GM12878 (cell line): ENCODE data around the gene TK1. TPM values are rescaled to one million over a fixed set of nuclear protein-coding genes. Genes with fewer than 3 reads are reported as not detected.
A peak's percentile ranks its signal among the peaks of the same experiment; 100 is the strongest.

ENCODE experiments used
- DPF2 ChIP-seq: fragments of 450-650 bp; IDR thresholded peaks from 2 replicates; pipeline ENCODE4 v1.6.1; 2017; ENCODE audit warnings: mild to moderate bottlenecking
- MEF2B ChIP-seq: fragments of 450-650 bp; IDR thresholded peaks from 2 replicates; pipeline ENCODE4 v1.6.1; 2018; ENCODE audit warnings: mild to moderate bottlenecking, moderate library complexity; ENCODE audit not compliant: partially characterized antibody, poor library complexity, severe bottlenecking
- MTA3 ChIP-seq: IDR thresholded peaks from 2 replicates; pipeline ENCODE4 v1.6.1; 2012; ENCODE audit warnings: low read length, inconsistent platforms, borderline replicate concordance
- PAX8 ChIP-seq: fragments of 450-650 bp; IDR thresholded peaks from 2 replicates; pipeline ENCODE4 v1.6.1; 2017; ENCODE audit warnings: mild to moderate bottlenecking, moderate library complexity
- RB1 ChIP-seq: fragments of 450-650 bp; formaldehyde crosslinking; IDR thresholded peaks from 2 replicates; pipeline ENCODE4 v1.6.1; 2017; ENCODE audit warnings: mild to moderate bottlenecking, borderline replicate concordance
- RELA ChIP-seq: fragments of 450-650 bp; IDR thresholded peaks from 2 replicates; pipeline ENCODE4 v1.8.0; 2014; ENCODE audit warnings: borderline replicate concordance; ENCODE audit not compliant: partially characterized antibody
- REST ChIP-seq: IDR thresholded peaks from 2 replicates; pipeline ENCODE4 v1.6.1; 2012; ENCODE audit warnings: mild to moderate bottlenecking, low read depth, low read length
- TBL1XR1 ChIP-seq: IDR thresholded peaks from 2 replicates; pipeline ENCODE4 v1.6.1; 2012; ENCODE audit warnings: low read depth, low read length, improper control_type of control experiment
- polyA plus RNA-seq, 11 experiments: library from polyadenylated mRNA; depleted of rRNA in 4 of 11; unstranded in 6 of 11; stranded (reverse) in 5 of 11; fragments of >200 nt; fragmentation: Nextera tagmentation in 4 of 11; fragmentation: Illumina TruSeq in 1 of 11; extraction: Ambion mirVana in 4 of 11; extraction: Trizol in 1 of 11; gene quantifications; 1 replicate in 1 of 11; 2 replicates in 10 of 11; pipeline versions ENCODE4 v1.2.1 to v1.2.3, GENCODE V29; 2011 to 2016; ENCODE audit warnings: inconsistent platforms in 2 of 11, missing spikeins in 2 of 11, low read depth in 1 of 11
- total RNA-seq, 4 experiments: library from RNA; depleted of rRNA in 3 of 4; stranded (reverse); fragments of >200 nt in 3 of 4; fragmentation: Illumina TruSeq in 1 of 4; extraction: Trizol in 1 of 4; gene quantifications; 2 replicates each; pipeline versions ENCODE4 v1.2.1 to v1.2.3, GENCODE V29; 2013 to 2021
- TF ChIP-seq, protein P1 (sequence below): fragments of 450-650 bp; IDR thresholded peaks from 2 replicates; pipeline ENCODE4 v1.6.1; 2018; ENCODE audit warnings: mild to moderate bottlenecking, low read depth, moderate library complexity; ENCODE audit not compliant: partially characterized antibody
- TF ChIP-seq, protein P2 (sequence below): fragments of 450-650 bp; IDR thresholded peaks from 2 replicates; pipeline ENCODE4 v1.6.1; 2017; ENCODE audit warnings: mild to moderate bottlenecking

TK1 gene
- total and polyA plus RNA-seq, 10 of the 15 experiments (the other 5 are each of a cell fraction or from before 2014, with no cell fraction given), result 4.6 to 175 (median 77.9) TPM

GRCh38 chr17:78128551-78129350 lies 58.1 kb downstream of the TK1 start, which contains the start of gene TMC6 (continued):
- TF ChIP-seq, protein P1, sequence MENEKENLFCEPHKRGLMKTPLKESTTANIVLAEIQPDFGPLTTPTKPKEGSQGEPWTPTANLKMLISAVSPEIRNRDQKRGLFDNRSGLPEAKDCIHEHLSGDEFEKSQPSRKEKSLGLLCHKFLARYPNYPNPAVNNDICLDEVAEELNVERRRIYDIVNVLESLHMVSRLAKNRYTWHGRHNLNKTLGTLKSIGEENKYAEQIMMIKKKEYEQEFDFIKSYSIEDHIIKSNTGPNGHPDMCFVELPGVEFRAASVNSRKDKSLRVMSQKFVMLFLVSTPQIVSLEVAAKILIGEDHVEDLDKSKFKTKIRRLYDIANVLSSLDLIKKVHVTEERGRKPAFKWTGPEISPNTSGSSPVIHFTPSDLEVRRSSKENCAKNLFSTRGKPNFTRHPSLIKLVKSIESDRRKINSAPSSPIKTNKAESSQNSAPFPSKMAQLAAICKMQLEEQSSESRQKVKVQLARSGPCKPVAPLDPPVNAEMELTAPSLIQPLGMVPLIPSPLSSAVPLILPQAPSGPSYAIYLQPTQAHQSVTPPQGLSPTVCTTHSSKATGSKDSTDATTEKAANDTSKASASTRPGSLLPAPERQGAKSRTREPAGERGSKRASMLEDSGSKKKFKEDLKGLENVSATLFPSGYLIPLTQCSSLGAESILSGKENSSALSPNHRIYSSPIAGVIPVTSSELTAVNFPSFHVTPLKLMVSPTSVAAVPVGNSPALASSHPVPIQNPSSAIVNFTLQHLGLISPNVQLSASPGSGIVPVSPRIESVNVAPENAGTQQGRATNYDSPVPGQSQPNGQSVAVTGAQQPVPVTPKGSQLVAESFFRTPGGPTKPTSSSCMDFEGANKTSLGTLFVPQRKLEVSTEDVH, result no peak
- TF ChIP-seq RB1 (no peak; the same call in 1 of the 2 replicates), TBL1XR1 (no peak), MTA3 (no peak), RELA (no peak), DPF2 (0 out of 2 replicates have a peak, but pooled peaks have one; percentile 57), MEF2B (peak; percentile 88), REST (no peak), PAX8 (no peak)
- TF ChIP-seq, protein P2, sequence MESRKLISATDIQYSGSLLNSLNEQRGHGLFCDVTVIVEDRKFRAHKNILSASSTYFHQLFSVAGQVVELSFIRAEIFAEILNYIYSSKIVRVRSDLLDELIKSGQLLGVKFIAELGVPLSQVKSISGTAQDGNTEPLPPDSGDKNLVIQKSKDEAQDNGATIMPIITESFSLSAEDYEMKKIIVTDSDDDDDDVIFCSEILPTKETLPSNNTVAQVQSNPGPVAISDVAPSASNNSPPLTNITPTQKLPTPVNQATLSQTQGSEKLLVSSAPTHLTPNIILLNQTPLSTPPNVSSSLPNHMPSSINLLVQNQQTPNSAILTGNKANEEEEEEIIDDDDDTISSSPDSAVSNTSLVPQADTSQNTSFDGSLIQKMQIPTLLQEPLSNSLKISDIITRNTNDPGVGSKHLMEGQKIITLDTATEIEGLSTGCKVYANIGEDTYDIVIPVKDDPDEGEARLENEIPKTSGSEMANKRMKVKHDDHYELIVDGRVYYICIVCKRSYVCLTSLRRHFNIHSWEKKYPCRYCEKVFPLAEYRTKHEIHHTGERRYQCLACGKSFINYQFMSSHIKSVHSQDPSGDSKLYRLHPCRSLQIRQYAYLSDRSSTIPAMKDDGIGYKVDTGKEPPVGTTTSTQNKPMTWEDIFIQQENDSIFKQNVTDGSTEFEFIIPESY, result no peak
